CD14-positive monocyte (primary cell): ENCODE results near the gene EPAS1. TPM values are rescaled to one million over a fixed set of nuclear protein-coding genes. Genes with fewer than 3 reads are reported as not detected.
A peak's percentile ranks its signal among the peaks of the same experiment; 100 is the strongest.

ENCODE experiments used
- DNase-seq, 3 donors: peaks; one replicate each; pipeline ENCODE4 v3.0.0-alpha.2; 2011 to 2022
- H2AFZ ChIP-seq: 2 replicates; pipeline ENCODE4 v1.6.0; 2012; ENCODE audit warnings: mild to moderate bottlenecking, low read depth, low read length, inconsistent platforms; ENCODE audit not compliant: insufficient read depth, poor library complexity, severe bottlenecking
- H3K27ac ChIP-seq, 2 donors: 1 replicate in 1 of 2; 2 replicates in 1 of 2; pipeline ENCODE4 v1.5.1; 2012 to 2013; ENCODE audit warnings: low read length in 2 of 2, control low read depth in 1 of 2, inconsistent platforms in 1 of 2, low read depth in 1 of 2, mild to moderate bottlenecking in 1 of 2
- H3K27me3 ChIP-seq, 2 donors: one replicate each; pipeline versions ENCODE4 v1.6.0 to v1.6.1; 2011 to 2013; ENCODE audit warnings: low read length in 2 of 2; ENCODE audit not compliant: control insufficient read depth in 2 of 2, insufficient read depth in 2 of 2
- H3K36me3 ChIP-seq, 2 donors: replicated peaks in 1 of 2; 1 replicate in 1 of 2; 2 replicates in 1 of 2; pipeline versions ENCODE4 v1.5.1 to v1.6.1; 2012 to 2013; ENCODE audit warnings: low read length in 2 of 2, control low read depth in 1 of 2, inconsistent platforms in 1 of 2, mild to moderate bottlenecking in 1 of 2; ENCODE audit not compliant: insufficient read depth in 2 of 2, control insufficient read depth in 1 of 2
- H3K4me1 ChIP-seq, 2 donors: 1 replicate in 1 of 2; 2 replicates in 1 of 2; pipeline versions ENCODE4 v1.5.1 to v1.6.1; 2012 to 2013; ENCODE audit warnings: low read length in 2 of 2, control low read depth in 1 of 2, inconsistent platforms in 1 of 2, mild to moderate bottlenecking in 1 of 2, moderate library complexity in 1 of 2; ENCODE audit not compliant: insufficient read depth in 2 of 2, control insufficient read depth in 1 of 2
- H3K4me2 ChIP-seq: replicated peaks from 2 replicates; pipeline ENCODE3; 2012; ENCODE audit warnings: low read length, moderate library complexity, mild to moderate bottlenecking; ENCODE audit not compliant: poor library complexity, severe bottlenecking; ENCODE audit errors: extremely low read depth
- H3K4me3 ChIP-seq, 3 experiments: fragments of 200-600 bp in 1 of 3; sonication (generic) in 1 of 3; replicated peaks in 1 of 3; 1 replicate in 2 of 3; 2 replicates in 1 of 3; pipeline ENCODE4 v1.5.1; 2011 to 2013; ENCODE audit warnings: low read length in 3 of 3, mild to moderate bottlenecking in 3 of 3, control low read depth in 2 of 3, low read depth in 2 of 3, inconsistent platforms in 1 of 3, moderate library complexity in 1 of 3
- H3K79me2 ChIP-seq: 2 replicates; pipeline ENCODE4 v1.6.0; 2012; ENCODE audit warnings: mild to moderate bottlenecking, control low read depth, inconsistent platforms, low read length, moderate library complexity; ENCODE audit not compliant: insufficient read depth
- H3K9ac ChIP-seq: 2 replicates; pipeline ENCODE4 v1.6.0; 2017; ENCODE audit warnings: low read length, mild to moderate bottlenecking; ENCODE audit not compliant: insufficient read depth, poor library complexity, severe bottlenecking
- H3K9me3 ChIP-seq, 2 donors: replicated peaks in 1 of 2; 1 replicate in 1 of 2; 2 replicates in 1 of 2; pipeline versions ENCODE4 v1.5.1 to v1.6.1; 2012 to 2013; ENCODE audit warnings: low read length in 2 of 2, control low read depth in 1 of 2; ENCODE audit not compliant: control insufficient read depth in 1 of 2, insufficient read depth in 1 of 2
- H4K20me1 ChIP-seq: 2 replicates; pipeline ENCODE4 v1.6.0; 2012; ENCODE audit warnings: mild to moderate bottlenecking, low read length, control low read depth, moderate library complexity; ENCODE audit not compliant: insufficient read depth
- H3K27ac Mint-ChIP-seq, 7 donors: one replicate each; pipeline ENCODE4 v1.8.0; 2020; ENCODE audit warnings: mild to moderate bottlenecking in 7 of 7, mixed read lengths in 7 of 7, moderate library complexity in 6 of 7, inconsistent platforms in 2 of 7
- H3K27me3 Mint-ChIP-seq, 3 donors: one replicate each; pipeline ENCODE4 v1.8.0; 2021 to 2022; ENCODE audit warnings: low read depth in 3 of 3, mild to moderate bottlenecking in 3 of 3, mixed read lengths in 3 of 3, moderate library complexity in 3 of 3, inconsistent platforms in 1 of 3
- H3K36me3 Mint-ChIP-seq, 2 donors: one replicate each; pipeline ENCODE4 v1.8.0; 2020; ENCODE audit warnings: mixed read lengths in 2 of 2, inconsistent platforms in 1 of 2, mild to moderate bottlenecking in 1 of 2
- H3K4me1 Mint-ChIP-seq: one replicate; pipeline ENCODE4 v1.8.0; 2020; ENCODE audit warnings: mild to moderate bottlenecking, mixed read lengths
- H3K4me3 Mint-ChIP-seq, 2 donors: one replicate each; pipeline ENCODE4 v1.8.0; 2020; ENCODE audit warnings: mild to moderate bottlenecking in 2 of 2, mixed read lengths in 2 of 2, moderate library complexity in 1 of 2
- H3K9me3 Mint-ChIP-seq, 7 donors: one replicate each; pipeline ENCODE4 v1.8.0; 2020 to 2022; ENCODE audit warnings: mixed read lengths in 7 of 7, mild to moderate bottlenecking in 6 of 7, moderate library complexity in 6 of 7, inconsistent platforms in 2 of 7
- CTCF ChIP-seq: fragments of 200-600 bp; IDR thresholded peaks from one replicate; pipeline ENCODE4 v1.8.0; 2022; ENCODE audit warnings: antibody characterized with exemption, mild to moderate bottlenecking
- WGBS: methylation state at CpG from one replicate; pipeline ENCODE4 v1.1.5; 2013; ENCODE audit warnings: missing lambda C conversion rate; ENCODE audit not compliant: insufficient coverage; 5-methylcytosine and 5-hydroxymethylcytosine counted together
- intact Hi-C, 2 donors: fragments of 100-400 bp; cut with micrococcal nuclease; formaldehyde crosslinking; loops; one replicate each; pipeline versions ENCODE4 v1.15.0 to v1.15.1; 2023
- polyA plus RNA-seq, 3 donors: library from polyadenylated mRNA; depleted of rRNA in 1 of 3; unstranded in 2 of 3; stranded (reverse) in 1 of 3; fragments of 300-500 nt in 2 of 3; fragments of >200 nt in 1 of 3; fragmentation: Illumina TruSeq in 2 of 3; gene quantifications; 1 replicate in 2 of 3; 2 replicates in 1 of 3; pipeline ENCODE4 v1.2.3, GENCODE V29; 2012 to 2021

The EPAS1 gene
- polyA plus RNA-seq, 3 donors, result 0.11 to 1.0 (median 0.88) TPM

- no peaks in the 10 kb centered on the region for H3K9me3 Mint-ChIP-seq
- H3K4me1 ChIP-seq, result peaks cover 7 to 8% of the 10 kb centered on the region in 2 donors
- H3K9me3 ChIP-seq, result no peaks in the 10 kb centered on the region
- H3K27ac ChIP-seq, result no peak overlapping the region
- peaks cover 20% of the 10 kb centered on the region for H3K4me1 Mint-ChIP-seq
- no peak overlapping the region for H3K4me2 ChIP-seq
- peaks cover 0 to 1% of the 10 kb centered on the region in 2 donors for H3K36me3 Mint-ChIP-seq
- no peaks in the 10 kb centered on the region for H3K79me2 ChIP-seq
- no peaks in the 10 kb centered on the region for H3K27me3 ChIP-seq
- intact Hi-C loops, result no loop called here
- H2AFZ ChIP-seq, result no peak overlapping the region
- peak overlapping the region in 1 of 7 donors; percentile 7 for H3K27ac Mint-ChIP-seq
- no peaks in the 10 kb centered on the region for H4K20me1 ChIP-seq
- H3K9ac ChIP-seq, result no peak overlapping the region
- no peaks in the 10 kb centered on the region for H3K36me3 ChIP-seq
- H3K4me3 ChIP-seq, result no peak overlapping the region
- peaks cover 0 to 3% (median 0%) of the 10 kb centered on the region in 3 donors for H3K27me3 Mint-ChIP-seq
- WGBS, result 100% methylated on average over 1 of the region's 1 CpG
- no peak for TF ChIP-seq CTCF
- DNase-seq, result no peak
- no peak overlapping the region for H3K4me3 Mint-ChIP-seq
Observed at GRCh38 chr2:46356991-46357390, 59.8 kb downstream of the EPAS1 start.

- Mint-ChIP-seq H3K9me3 (no peaks in the 10 kb centered on the region), H3K27me3 (no peaks in the 10 kb centered on the region), H3K36me3 (peaks cover 0 to 1% of the 10 kb centered on the region in 2 donors), H3K4me3 (no peak overlapping the region), H3K27ac (no peak overlapping the region), H3K4me1 (peaks cover 15% of the 10 kb centered on the region)
- intact Hi-C loops, result no loop called here
- H4K20me1 ChIP-seq, result no peaks in the 10 kb centered on the region
- H3K4me1 ChIP-seq, result peaks cover 0 to 3% of the 10 kb centered on the region in 2 donors
- no peak for TF ChIP-seq CTCF
- H3K9ac ChIP-seq, result no peak overlapping the region
- H3K9me3 ChIP-seq, result no peaks in the 10 kb centered on the region
- no peak overlapping the region for H3K4me2 ChIP-seq
- no peak overlapping the region for H3K4me3 ChIP-seq
- H3K27me3 ChIP-seq, result no peaks in the 10 kb centered on the region
- WGBS, result 100% methylated on average over 2 of the region's 6 CpGs
- H3K27ac ChIP-seq, result no peak overlapping the region
- no peak overlapping the region for H2AFZ ChIP-seq
- DNase-seq, result no peak
- no peaks in the 10 kb centered on the region for H3K79me2 ChIP-seq
- H3K36me3 ChIP-seq, result no peaks in the 10 kb centered on the region
Observed at GRCh38 chr2:46358713-46359112, 61.5 kb downstream of the EPAS1 start.
